ENCODE data around the gene ABLIM2.

ABLIM2 gene

DNA sequence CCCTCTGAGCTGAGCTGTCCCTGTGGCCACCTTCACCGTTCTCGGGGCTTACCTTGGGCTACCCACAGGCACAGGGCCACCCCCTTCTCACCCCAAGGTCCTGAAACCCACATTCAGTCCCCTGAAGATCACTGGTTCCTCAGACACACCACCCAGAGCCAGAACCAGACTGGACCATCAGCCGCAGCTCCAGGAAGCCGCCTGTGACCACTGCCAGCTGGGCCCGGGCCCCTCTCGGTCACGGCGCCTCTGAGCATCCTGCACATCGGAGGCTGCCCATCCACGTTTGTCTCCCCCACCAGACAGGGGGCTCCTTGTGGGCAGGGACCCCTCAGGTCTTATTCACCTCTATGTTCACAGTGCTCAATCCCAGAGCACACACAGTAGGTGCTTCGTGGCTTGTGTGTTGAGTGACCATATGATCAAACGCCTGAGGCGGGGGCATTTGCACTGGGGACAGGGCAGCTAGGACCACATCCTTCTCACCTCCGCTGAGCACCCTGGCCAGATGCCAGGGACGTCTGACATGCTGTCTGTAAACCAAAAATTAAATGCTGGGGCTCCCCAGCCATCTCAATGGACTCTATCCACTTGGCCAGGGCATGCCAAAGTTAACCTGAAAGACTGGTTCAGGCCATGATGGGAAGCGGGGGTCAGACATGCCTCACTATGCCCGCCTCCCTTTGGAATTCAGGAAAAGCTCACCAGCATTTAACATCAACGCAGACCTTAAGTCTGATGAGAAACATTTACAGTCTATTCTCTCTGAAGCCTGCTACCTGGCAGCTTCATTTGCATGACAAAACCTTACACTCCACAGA, 109.5 kb downstream of the ABLIM2 start:
- H3K4me3 ChIP-seq (ENCODE audit: low read length), result no peak overlapping the region
- no peak for TF ChIP-seq ZNF274 (IDR thresholded peaks at IDR 0.05; ENCODE audit: low read depth, low read length)

DNA sequence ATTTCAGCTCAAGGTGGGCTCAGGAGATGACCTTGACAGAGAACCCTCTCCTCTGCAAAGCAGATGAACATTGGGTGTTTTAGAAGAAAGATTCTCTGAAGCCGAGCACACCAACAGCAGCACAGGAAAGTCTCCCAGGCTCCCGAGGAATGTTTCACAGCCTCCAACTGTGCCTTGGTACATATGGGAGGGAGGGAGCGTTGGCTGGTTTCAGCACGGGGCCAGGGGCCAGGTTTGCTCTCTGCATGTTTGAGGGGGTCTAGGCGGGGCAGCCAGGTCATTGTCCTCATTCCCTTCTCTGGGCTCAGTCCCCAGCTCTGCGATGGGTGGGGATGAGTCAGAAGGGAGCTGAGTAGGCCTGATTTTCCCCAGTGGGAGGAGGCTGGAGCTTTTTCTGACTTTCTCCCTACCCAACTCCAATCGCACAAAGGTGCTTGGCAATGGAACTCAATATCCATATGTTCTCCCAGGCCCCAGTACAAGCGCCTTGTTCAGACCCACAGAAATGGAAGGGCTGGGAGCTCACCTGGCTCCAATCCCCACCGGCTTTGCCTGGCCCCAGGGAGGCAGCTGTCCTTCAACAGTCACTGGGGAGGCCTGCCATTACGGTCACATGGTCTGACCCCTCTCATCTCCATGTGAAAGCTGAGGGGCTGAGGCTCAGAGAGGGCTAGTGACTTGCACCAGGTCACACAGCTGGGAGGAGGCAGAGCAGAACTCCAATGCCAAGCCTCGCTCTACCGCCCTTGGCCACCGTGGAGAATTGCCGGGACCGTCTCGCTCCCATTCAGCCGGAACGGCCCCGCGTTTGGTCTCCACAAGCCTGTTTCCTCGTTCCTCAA, 110.6 kb downstream of the ABLIM2 start:
- TF ChIP-seq ZNF274 (IDR thresholded peaks at IDR 0.05; ENCODE audit: low read depth, low read length), result no peak
- H3K4me3 ChIP-seq (ENCODE audit: low read length), result no peak overlapping the region

DNA sequence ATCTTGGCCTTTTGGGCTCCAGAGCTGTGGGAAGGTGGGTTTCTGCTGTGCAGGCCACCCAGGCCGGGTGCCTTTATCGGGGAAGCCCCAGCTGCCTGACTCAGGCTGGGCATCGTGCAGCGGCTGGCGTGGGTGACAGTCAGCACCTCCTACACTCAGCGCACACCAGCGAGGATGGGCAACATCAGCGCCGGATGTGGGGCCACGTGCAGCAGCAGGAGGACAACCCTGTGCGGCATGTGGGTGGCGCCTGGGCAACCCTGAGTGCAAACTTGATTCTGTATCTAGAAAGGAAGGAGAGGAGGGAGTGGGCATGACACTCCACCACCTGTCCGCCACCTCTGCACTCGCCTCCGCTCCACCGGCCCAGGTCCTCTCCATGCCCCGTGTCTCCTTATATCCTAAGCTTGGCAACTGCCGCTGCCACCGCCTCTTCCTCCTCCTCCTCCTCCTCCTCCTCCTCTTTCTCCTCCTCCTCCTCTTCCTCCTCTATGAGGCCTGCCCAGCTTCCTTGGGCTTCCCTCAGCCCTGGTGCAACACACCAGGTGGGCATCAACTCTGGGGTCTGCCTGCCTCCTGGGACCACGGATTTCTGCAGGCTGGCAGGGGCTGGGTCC, 111.6 kb downstream of the ABLIM2 start:
- TF ChIP-seq ZNF274 (IDR thresholded peaks at IDR 0.05; ENCODE audit: low read depth, low read length), result no peak
- no peak overlapping the region for H3K4me3 ChIP-seq (ENCODE audit: low read length)

DNA sequence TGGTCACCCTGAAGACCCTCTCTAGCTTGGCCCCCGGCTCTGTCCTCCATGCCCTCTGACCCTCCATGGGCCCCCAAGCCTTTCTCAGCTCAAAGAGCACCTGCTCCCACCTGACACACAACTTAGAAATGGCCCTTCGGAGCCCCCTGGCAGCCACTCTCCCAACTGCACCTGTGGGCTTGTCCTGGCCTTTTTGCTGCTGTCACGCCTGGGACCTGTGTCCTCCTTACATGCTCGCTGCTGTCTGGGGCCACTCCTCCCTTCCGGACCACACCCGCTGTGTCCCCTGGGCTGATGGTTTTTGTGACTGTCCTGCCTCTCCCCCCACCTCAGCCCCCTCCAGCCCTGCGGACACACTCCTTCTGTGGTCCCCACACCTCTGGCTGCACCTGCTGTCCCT, 112.7 kb downstream of the ABLIM2 start:
- no peak overlapping the region for H3K4me3 ChIP-seq (ENCODE audit: low read length)
- no peak for TF ChIP-seq ZNF274 (IDR thresholded peaks at IDR 0.05; ENCODE audit: low read depth, low read length)

DNA sequence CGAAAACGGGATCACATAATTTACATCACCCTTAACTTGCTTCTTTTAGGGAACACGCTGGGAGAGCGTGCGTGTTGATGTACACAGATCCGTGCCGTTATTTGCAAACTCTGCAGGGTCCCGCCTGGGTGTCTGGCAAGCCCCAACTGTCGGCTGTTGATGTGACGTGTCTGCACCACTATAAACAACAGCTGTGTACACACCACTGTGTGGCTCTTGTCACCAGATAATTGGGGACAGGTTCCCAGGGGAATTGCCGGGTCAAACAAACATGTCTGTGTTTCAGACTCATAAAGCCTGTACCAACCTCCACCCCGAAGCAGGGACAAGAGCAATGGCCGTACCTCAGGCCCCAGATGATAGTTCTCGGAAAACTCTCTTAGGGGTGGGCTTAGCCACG, 113.9 kb downstream of the ABLIM2 start:
- H3K4me3 ChIP-seq (ENCODE audit: low read length), result no peak overlapping the region
- TF ChIP-seq ZNF274 (IDR thresholded peaks at IDR 0.05; ENCODE audit: low read depth, low read length), result no peak

DNA sequence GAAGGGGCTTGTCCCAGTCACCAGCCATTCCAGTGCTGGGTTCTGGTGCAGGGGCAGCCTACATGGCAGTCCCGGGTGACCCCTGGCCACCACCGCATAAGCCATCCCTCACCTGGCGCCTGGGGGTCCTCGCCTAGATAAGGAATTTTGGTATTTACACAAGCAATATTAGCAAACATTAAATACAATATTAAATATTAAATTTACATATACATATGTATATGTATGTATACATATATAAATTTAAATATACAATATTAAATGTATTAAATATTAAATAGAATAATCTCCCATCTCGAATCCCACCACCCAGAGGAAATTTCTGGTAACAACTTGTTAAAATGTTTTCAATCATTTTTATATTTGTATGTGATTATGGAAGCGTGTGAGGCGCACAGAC, 114.4 kb downstream of the ABLIM2 start:
- TF ChIP-seq ZNF274 (IDR thresholded peaks at IDR 0.05; ENCODE audit: low read depth, low read length), result no peak
- H3K4me3 ChIP-seq (ENCODE audit: low read length), result no peak overlapping the region

DNA sequence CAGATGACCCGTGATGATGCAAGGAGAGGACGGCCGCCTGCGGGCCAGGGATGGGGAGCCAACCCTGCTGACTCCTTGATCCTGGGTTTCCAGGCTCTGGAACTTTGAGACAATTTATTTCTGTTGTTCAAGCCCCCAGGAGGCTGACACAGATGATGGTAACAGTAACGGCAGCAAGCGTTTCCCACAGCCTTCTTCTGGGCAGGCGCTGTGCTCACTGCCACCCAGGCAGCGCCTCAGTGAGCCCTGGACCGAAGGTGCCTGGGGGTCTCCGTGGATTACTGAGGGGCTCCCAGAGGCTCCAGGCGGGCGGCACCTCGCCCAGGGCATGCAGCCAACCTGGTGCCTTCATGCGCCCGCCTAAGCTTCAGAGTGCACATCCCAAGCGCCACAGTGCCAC, 115.0 kb downstream of the ABLIM2 start:
- H3K4me3 ChIP-seq (ENCODE audit: low read length), result no peak overlapping the region
- TF ChIP-seq ZNF274 (IDR thresholded peaks at IDR 0.05; ENCODE audit: low read depth, low read length), result no peak

DNA sequence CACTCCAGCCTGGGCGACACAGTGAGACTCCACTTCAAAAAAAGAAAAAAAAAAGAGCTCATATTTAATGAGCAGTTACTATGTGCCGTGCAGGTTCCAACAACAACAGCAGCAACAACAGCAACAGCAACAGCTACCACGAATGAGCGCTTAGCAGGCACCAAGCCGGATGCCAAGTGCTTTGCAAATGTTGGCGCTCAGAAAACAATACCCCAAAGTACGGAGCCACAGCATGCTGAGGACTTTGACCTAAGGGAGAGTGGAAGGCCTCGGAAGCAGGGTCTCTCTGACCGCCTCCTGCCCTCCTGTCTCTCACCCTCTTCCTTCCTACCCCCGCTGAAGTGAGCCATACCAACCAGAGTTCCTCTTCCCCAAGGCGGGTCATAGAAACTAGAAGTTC, 116.7 kb downstream of the ABLIM2 start:
- H3K4me3 ChIP-seq (ENCODE audit: low read length), result no peak overlapping the region
- no peak for TF ChIP-seq ZNF274 (IDR thresholded peaks at IDR 0.05; ENCODE audit: low read depth, low read length)

DNA sequence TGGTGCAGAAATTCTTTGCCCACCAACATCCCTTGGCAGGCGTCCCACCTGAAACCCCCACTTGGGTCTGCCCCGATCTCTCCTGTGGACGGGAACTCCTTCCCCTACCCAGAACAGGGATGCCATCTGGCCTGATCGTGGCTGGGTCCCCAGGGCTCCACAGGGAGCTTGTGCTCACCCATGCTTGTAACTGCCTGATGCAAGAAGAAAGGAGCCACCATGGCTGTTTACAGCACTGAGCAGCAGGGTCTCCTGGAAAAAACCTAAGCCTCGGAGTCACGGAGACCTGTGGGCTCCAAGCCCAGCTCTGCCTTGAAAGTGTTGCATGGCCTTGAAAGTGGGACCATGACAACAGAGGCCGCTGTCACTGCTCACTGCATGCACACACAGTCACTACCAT, 117.4 kb downstream of the ABLIM2 start:
- H3K4me3 ChIP-seq (ENCODE audit: low read length), result no peak overlapping the region
- no peak for TF ChIP-seq ZNF274 (IDR thresholded peaks at IDR 0.05; ENCODE audit: low read depth, low read length)

DNA sequence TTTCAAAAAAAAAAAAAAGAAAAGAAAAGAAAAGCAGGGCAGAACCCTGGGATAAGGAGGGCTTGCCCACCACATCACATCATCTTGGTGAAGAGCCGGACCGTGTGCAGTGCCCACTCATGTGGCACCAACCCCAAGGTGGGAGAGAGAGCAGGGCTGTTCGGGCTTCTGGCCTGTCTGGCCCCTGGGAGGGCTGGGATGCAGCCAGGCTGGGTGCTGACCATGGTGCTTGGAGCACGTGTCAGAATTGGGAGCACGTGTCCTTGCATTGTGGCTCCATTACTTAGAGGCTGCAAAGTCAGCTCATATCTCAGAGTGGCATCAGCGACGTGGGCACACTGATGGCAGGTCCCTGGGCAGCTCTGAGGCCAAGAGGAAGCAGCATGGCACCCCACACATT, 118.0 kb downstream of the ABLIM2 start:
- H3K4me3 ChIP-seq (ENCODE audit: low read length), result no peak overlapping the region
- TF ChIP-seq ZNF274 (IDR thresholded peaks at IDR 0.05; ENCODE audit: low read depth, low read length), result no peak

DNA sequence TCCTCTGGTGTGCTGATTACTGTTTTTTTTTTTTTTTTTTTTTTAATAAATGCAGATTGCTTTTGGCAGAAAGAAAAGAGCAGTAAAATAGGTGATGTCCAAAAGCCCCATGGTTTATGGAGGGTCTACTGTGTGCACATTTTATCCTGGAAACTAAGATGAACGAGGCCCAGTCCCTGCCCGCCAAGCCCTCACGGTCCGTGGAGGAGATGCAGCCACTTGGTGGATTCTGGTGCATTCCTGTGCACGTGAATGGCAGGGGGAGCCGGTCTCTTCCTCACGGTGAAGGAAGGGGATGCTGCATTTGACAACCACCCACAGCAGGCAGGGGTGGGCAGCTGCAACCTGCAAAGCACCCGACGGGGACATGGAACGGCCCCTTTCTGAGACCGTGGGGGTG, 118.8 kb downstream of the ABLIM2 start:
- no peak for TF ChIP-seq ZNF274 (IDR thresholded peaks at IDR 0.05; ENCODE audit: low read depth, low read length)
- no peak overlapping the region for H3K4me3 ChIP-seq (ENCODE audit: low read length)

DNA sequence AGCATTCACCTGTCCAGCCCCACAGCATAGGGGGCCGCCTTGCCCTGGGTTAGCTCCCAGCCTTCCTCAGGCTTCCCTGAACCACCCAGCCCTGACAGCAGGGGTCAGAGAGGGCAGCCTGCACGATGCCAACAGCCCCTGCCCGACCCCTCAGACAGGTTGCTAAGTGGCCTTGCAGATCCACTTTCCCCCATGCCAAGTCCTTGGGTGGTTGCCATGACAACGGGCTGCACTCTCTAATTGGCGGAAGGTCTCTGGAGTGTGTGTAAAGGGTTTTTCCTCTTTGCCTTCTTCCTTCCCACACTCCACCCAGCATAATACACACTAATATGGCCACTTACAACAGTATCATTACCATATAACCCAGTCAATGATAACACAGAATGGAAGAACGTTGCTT, 119.3 kb downstream of the ABLIM2 start:
- H3K4me3 ChIP-seq (ENCODE audit: low read length), result no peak overlapping the region
- no peak for TF ChIP-seq ZNF274 (IDR thresholded peaks at IDR 0.05; ENCODE audit: low read depth, low read length)

DNA sequence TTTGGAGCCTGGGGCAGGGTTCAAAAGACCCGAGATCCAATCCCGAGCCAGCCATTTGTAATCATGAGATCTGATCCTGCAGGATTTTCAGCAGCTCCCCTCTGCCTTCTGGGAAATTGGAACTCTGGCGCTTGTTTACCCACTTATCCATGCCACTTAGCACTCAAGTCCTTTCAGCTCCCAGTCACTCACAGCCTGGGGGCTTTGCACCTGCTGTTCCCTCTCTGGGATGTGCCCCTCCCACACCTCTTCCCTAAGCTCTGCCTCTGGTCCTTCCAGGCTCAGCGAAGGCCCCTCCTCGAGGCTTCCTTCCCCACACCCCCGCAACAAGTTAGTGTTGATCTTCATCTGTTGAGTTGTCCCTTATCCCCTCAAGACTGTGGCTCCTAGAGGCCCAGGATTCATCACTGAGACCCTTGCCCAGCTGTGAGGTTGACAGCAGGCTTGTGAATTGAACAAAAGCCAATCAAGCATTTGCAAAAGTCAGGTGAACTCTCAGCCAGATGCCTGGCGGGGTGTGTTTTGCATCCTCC, 119.8 kb downstream of the ABLIM2 start:
- H3K4me3 ChIP-seq (ENCODE audit: low read length), result no peak overlapping the region
- TF ChIP-seq ZNF274 (IDR thresholded peaks at IDR 0.05; ENCODE audit: low read depth, low read length), result no peak

DNA sequence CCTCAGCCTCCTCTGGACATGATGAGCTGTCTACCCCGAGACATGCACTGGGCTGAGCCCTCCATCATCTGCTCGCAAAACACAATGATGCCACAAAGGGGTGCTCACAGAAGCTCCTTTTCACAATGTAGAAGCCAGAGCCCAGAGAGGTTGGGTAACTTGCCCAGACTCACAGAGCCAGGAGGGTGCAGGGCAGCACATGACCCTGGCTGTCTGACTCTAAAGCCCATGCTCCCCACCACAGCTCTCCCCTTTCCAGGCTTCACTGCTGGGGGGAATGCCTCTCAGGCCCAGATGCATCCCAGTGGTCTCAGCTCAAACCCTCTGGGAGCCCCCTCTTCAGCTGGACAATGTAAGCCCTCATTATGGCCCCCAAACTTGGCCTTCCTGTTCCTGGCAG, 120.5 kb downstream of the ABLIM2 start:
- TF ChIP-seq ZNF274 (IDR thresholded peaks at IDR 0.05; ENCODE audit: low read depth, low read length), result no peak
- no peak overlapping the region for H3K4me3 ChIP-seq (ENCODE audit: low read length)

Measured in GM08714 (cell line).